WERI-Rb-1 (cell line): ENCODE measurements around the gene C6orf62.
"Not testable (repeated sequence)": the region's sequence is repeated elsewhere in the genome, so short reads cannot be mapped to it uniquely, and the experiment has no call there.

ENCODE experiments used
- DNase-seq: peaks from one replicate; pipeline ENCODE4 v3.0.0-alpha.2; 2020
- H3K27ac ChIP-seq: fragments of 250-450 bp; sonication (Bioruptor Pico); 2 replicates; pipeline ENCODE4 v1.5.1; 2020; ENCODE audit warnings: mild to moderate bottlenecking, moderate library complexity
- H3K27me3 ChIP-seq: fragments of 250-450 bp; sonication (Bioruptor Pico); 2 replicates; pipeline ENCODE4 v1.5.1; 2021; ENCODE audit warnings: mild to moderate bottlenecking, low read depth, moderate library complexity; ENCODE audit not compliant: insufficient read depth, severe bottlenecking
- H3K36me3 ChIP-seq: fragments of 250-450 bp; sonication (Bioruptor Pico); 2 replicates; pipeline ENCODE4 v1.5.1; 2020; ENCODE audit warnings: mild to moderate bottlenecking, moderate library complexity
- H3K4me3 ChIP-seq: 2 replicates; pipeline ENCODE4 v1.5.1; 2011; ENCODE audit warnings: low read depth, mild to moderate bottlenecking, control low read depth, low read length
- H3K9me3 ChIP-seq: fragments of 250-450 bp; sonication (Bioruptor Pico); 2 replicates; pipeline ENCODE4 v1.5.1; 2021; ENCODE audit warnings: mild to moderate bottlenecking, moderate library complexity; ENCODE audit not compliant: severe bottlenecking
- CTCF ChIP-seq: IDR thresholded peaks from 2 replicates; pipeline ENCODE4 v1.5.1; 2011; ENCODE audit warnings: low read depth, mild to moderate bottlenecking, control low read depth, inconsistent platforms, low read length

Gene C6orf62

DNA sequence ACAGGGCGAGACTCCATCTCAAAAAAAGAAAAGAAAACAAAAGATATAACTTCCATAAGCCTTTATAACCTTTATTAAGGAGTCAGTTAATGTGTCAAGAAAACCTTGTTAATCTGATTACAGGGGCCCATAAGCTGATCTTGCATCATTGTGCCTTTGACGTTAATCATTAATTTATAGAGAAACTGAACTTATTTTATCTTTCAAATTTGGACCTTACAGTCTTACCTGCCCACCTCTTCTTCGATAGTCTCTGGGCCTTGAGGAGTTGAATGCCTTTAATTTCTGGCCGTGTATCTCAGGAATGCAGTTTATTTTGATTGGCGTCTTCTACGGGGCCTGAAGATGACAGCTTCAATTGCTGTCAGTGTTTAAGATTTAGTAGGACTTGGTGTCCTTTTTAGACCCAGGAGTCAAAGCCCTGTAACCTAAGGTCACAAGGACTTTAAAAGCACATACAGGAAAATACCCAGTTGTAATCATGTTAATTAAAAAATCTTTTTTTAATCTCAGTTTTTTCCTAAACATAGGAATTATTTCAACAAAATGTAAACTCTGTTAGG, 46.3 kb downstream of the C6orf62 start:
- TF ChIP-seq CTCF: no peak
- DNase-seq: no peak
- no peak overlapping the region for H3K4me3 ChIP-seq
- H3K27ac ChIP-seq: no peak overlapping the region
- H3K9me3 ChIP-seq: peaks cover 32% of the 10 kb centered on the region
- no peaks in the 10 kb centered on the region for H3K36me3 ChIP-seq
- no peaks in the 10 kb centered on the region for H3K27me3 ChIP-seq

- H3K4me3 ChIP-seq, H3K27ac ChIP-seq, DNase-seq, H3K27me3 ChIP-seq, H3K36me3 ChIP-seq: not testable (repeated sequence)
- peaks cover 28% of the 10 kb centered on the region for H3K9me3 ChIP-seq
Observed at GRCh38 chr6:24671077-24671476, 47.9 kb downstream of the C6orf62 start.

DNA sequence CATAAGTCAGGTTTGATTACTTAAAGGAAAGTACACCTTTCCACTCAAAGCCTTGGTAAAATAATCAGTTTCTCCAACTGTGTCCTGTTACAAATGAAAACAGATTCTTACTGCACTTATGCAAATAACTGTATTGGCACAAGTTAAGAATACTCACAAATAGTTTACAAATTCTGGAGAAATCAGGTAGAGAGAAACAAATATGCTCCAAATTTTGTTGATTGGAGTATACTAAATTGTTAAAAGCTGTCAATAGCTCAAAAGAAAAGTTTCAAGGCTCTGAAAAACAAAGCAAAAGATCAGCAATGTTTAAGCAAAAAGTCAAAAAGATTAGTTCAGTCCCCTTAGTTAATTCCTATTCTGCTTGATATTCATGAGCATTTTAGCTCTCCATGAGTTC, 48.5 kb downstream of the C6orf62 start:
- not testable (repeated sequence) for H3K4me3 ChIP-seq, H3K27ac ChIP-seq, DNase-seq, H3K36me3 ChIP-seq, H3K27me3 ChIP-seq
- H3K9me3 ChIP-seq: peaks cover 28% of the 10 kb centered on the region

GRCh38 chr6:24668997-24669361, 50.0 kb downstream of the C6orf62 start:
- no peak overlapping the region for H3K4me3 ChIP-seq
- no peak for TF ChIP-seq CTCF
- no peak for DNase-seq
- no peaks in the 10 kb centered on the region for H3K27me3 ChIP-seq
- peaks cover 17% of the 10 kb centered on the region for H3K9me3 ChIP-seq
- peaks cover 14% of the 10 kb centered on the region for H3K36me3 ChIP-seq
- H3K27ac ChIP-seq: no peak overlapping the region

DNA sequence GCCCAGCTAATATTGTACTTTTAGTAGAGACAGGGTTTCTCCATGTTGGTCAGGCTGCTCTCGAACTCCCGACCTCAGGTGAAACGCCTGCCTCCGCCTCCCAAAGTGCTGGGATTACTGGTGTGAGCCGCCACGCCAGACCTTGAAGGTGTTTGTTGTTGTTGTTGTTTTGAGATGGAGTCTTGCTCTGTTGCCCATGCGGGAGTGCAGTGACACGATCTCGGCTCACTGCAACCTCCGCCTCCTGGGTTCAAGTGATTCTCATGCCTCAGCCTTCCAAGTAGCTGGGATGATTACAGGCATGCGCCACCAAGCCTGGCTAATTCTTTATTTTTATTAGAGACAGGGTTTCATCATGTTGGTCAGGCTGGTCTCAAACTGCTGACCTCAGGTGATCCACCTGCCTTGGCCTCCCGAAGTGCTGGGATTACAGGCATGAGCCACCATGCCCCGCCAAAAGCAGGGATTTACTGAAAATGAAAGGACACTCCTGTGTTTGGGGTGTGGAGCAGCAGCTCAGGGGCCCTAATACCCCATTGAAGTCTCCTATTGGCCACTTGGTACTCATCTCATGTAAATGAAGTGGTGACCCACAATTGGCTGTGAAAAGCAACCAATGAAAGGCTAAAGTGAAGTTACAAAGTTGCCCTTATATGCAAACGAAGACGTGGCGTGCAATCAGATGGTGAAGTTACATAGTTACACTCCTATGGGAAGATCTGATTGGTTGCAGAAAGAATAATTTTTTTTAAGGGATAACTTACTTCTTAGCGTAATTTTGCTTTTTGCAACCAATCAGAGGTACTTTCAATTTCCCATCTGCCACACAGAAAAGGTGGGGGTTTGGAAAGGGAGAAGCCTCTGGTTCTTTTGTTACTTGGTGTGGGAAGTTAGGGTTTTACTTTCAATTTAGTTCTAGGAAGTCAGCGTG, 50.6 kb downstream of the C6orf62 start:
- H3K27me3 ChIP-seq, DNase-seq, H3K4me3 ChIP-seq, H3K27ac ChIP-seq: not testable (repeated sequence)
- Histone ChIP-seq H3K36me3 (peaks cover 21% of the 10 kb centered on the region), H3K9me3 (peaks cover 13% of the 10 kb centered on the region)

- Histone ChIP-seq H3K36me3 (peaks cover 30% of the 10 kb centered on the region), H3K27me3 (no peaks in the 10 kb centered on the region), H3K4me3 (peak overlapping the region; percentile 85), H3K9me3 (peaks cover 7% of the 10 kb centered on the region), H3K27ac (peak overlapping the region; percentile 86)
- no peak for DNase-seq
- no peak for TF ChIP-seq CTCF
Observed at GRCh38 chr6:24667378-24667803, 51.6 kb downstream of the C6orf62 start.

DNA sequence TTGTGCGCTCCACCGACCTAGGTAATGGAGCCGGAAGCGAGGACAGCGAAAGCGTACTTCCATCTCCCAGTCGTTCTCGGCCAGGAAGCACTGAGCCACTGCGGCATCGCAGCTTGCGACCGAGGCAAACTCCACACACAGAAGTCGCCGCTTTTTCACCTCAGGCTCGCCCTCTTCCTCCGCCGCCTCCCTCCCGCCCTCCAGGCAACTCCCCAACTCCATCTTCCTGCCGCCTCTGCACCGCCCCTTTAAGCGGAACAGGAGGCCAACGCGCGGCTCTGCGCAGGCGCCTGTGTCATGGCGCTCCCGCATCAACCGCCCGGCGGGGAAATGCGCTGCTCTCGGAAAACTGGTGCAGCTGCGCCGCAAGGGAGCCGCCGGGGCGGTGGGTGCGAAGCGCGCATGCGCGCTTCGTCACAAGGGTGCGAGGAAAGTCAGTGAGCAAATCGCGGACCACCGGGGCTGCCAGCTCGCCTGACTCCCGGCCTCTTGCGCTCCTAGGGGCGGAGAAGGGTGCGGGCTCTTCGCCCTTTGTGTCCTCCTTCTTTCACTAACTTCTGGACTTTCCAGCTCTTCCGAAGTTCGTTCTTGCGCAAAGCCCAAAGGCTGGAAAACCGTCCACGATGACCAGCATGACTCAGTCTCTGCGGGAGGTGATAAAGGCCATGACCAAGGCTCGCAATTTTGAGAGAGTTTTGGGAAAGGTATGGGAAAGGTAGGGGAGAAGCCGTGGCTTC, 52.1 kb downstream of the C6orf62 start, which contains the start of the genes ACOT13 and TDP2:
Gene ACOT13 (plus strand): TSS at position 437 of the 737 bp plus-strand sequence. CDS start 187 bp downstream, at position 624.
Gene TDP2 (minus strand): TSS at position 259 of the 737 bp plus-strand sequence. CDS start 37 bp downstream, at position 222.
- H3K36me3 ChIP-seq: peaks cover 31% of the 10 kb centered on the region
- TF ChIP-seq CTCF: peak; percentile 85
- H3K4me3 ChIP-seq: peak within 1 kb of the TSS; percentile 85
- DNase-seq: peak; percentile 99
- peaks cover 6% of the 10 kb centered on the region for H3K9me3 ChIP-seq
- H3K27ac ChIP-seq: peak within 1 kb of the TSS; percentile 86
- no peaks in the 10 kb centered on the region for H3K27me3 ChIP-seq
